Right cardiac atrium (tissue), 5 donors: Measurements from ENCODE around the gene GULP1. TPM values are rescaled to one million over a fixed set of nuclear protein-coding genes. Genes with fewer than 3 reads are reported as not detected.
A peak's percentile ranks its signal among the peaks of the same experiment; 100 is the strongest.
"Not testable (repeated sequence)": the region's sequence is repeated elsewhere in the genome, so short reads cannot be mapped to it uniquely, and the experiment has no call there.

Experiments used
- ATAC-seq, 2 donors: fragments of 200-7000 bp; cut with Tn5 transposase; one replicate each; pipeline versions ENCODE4 v1.8.0 to v1.9.1; 2020; ENCODE audit warnings: moderate library complexity in 2 of 2, mild to moderate bottlenecking in 1 of 2
- DNase-seq, 3 donors: peaks; one replicate each; pipeline ENCODE4 v3.0.0-alpha.2; 2020
- H3K27ac ChIP-seq: one replicate; pipeline ENCODE4 v1.5.1; 2013; ENCODE audit warnings: mild to moderate bottlenecking, low read length, control low read depth, moderate library complexity
- H3K27me3 ChIP-seq: one replicate; pipeline ENCODE4 v1.6.1; 2013; ENCODE audit not compliant: control insufficient read depth, insufficient read depth
- H3K4me1 ChIP-seq: one replicate; pipeline ENCODE4 v1.6.1; 2013; ENCODE audit warnings: low read length; ENCODE audit not compliant: control insufficient read depth, insufficient read depth
- H3K4me3 ChIP-seq: one replicate; pipeline ENCODE4 v1.5.1; 2013; ENCODE audit warnings: low read length, control low read depth
- H3K9me3 ChIP-seq: one replicate; pipeline ENCODE4 v1.6.1; 2013; ENCODE audit warnings: low read length; ENCODE audit not compliant: control insufficient read depth
- WGBS: extraction: QIAGEN DNeasy Blood & Tissue Kit; methylation state at CpG from one replicate; pipeline ENCODE4 v1.1.7; 2013; 5-methylcytosine and 5-hydroxymethylcytosine counted together
- intact Hi-C, 4 donors: fragments of 100-400 bp; cut with DNase I; formaldehyde crosslinking; loops; one replicate each; pipeline versions ENCODE4 v1.11.0 to v1.14.0; 2022 to 2023
- polyA plus RNA-seq: library from polyadenylated mRNA; stranded (reverse); fragments of 200-250 nt; gene quantifications from one replicate; pipeline ENCODE4 v1.2.3, GENCODE V29; 2013
- total RNA-seq, 4 donors: library from RNA; stranded (reverse); fragmentation: NEBNext Ultra II Directional; extraction: Animal tissue kit (Norgen Biotek cat#: 25700); gene quantifications; one replicate each; pipeline ENCODE4 v1.2.1, GENCODE V29; 2021
- donor health status: healthy with polysubstance abuse.
- donor health status: DM: no; HTN: yes; CAD: no.
- donor health status: DM: no; HTN: no; CAD: no.
- donor health status: DM: no; HTN: yes; CAD: no; lungs with severe emphysema.
- donor health status: DM: yes; HTN: yes; CAD: no.

GULP1 gene
- total and polyA plus RNA-seq, 5 donors = 3.5 to 14.4 (median 11.0) TPM

- Histone ChIP-seq H3K4me1 (no peaks in the 10 kb centered on the region), H3K9me3 (no peaks in the 10 kb centered on the region), H3K4me3 (no peak overlapping the region), H3K27ac (no peak overlapping the region), H3K27me3 (no peaks in the 10 kb centered on the region)
- ATAC-seq = no peak
- intact Hi-C loops = no loop called here
- WGBS = 93% methylated on average over 2 of the region's 2 CpGs
- no peak for DNase-seq
Observed at GRCh38 chr2:188274274-188274673, 17.4 kb upstream of the GULP1 start.

- H3K4me1 ChIP-seq = no peaks in the 10 kb centered on the region
- WGBS = 93% methylated on average over 10 of the region's 10 CpGs
- H3K27ac ChIP-seq = no peak overlapping the region
- H3K4me3 ChIP-seq = no peak overlapping the region
- ATAC-seq (no peak), DNase-seq (no peak)
- H3K27me3 ChIP-seq = no peaks in the 10 kb centered on the region
- H3K9me3 ChIP-seq = no peaks in the 10 kb centered on the region
- intact Hi-C loops = no loop called here
Observed at GRCh38 chr2:188276255-188276654, 15.4 kb upstream of the GULP1 start.

- intact Hi-C loops = no loop called here
Observed at GRCh38 chr2:188277786-188278185, 13.9 kb upstream of the GULP1 start.

GRCh38 chr2:188278388-188279092, 13.1 kb upstream of the GULP1 start:
- intact Hi-C loops = no loop called here
- ATAC-seq = no peak
- no peak overlapping the region for H3K4me3 ChIP-seq
- WGBS = 63% methylated on average over 11 of the region's 11 CpGs
- peak in 1 of 3 donors; percentile 11 for DNase-seq
- no peaks in the 10 kb centered on the region for H3K27me3 ChIP-seq
- no peaks in the 10 kb centered on the region for H3K9me3 ChIP-seq
- no peaks in the 10 kb centered on the region for H3K4me1 ChIP-seq
- H3K27ac ChIP-seq = no peak overlapping the region

More at GRCh38 chr2:188277786-188278185, 13.9 kb upstream of the GULP1 start:
- Histone ChIP-seq H3K27ac (no peak overlapping the region), H3K27me3 (no peaks in the 10 kb centered on the region), H3K9me3 (no peaks in the 10 kb centered on the region), H3K4me1 (no peaks in the 10 kb centered on the region), H3K4me3 (no peak overlapping the region)
- DNase-seq (no peak), ATAC-seq (no peak)
- WGBS = 85% methylated on average over 5 of the region's 5 CpGs

GRCh38 chr2:188279093-188279445, 12.6 kb upstream of the GULP1 start:
- Histone ChIP-seq H3K27me3 (no peaks in the 10 kb centered on the region), H3K9me3 (no peaks in the 10 kb centered on the region), H3K4me1 (no peaks in the 10 kb centered on the region), H3K27ac (no peak overlapping the region), H3K4me3 (no peak overlapping the region)
- intact Hi-C loops = no loop called here
- DNase-seq (no peak), ATAC-seq (no peak)
- 27% methylated on average over 2 of the region's 2 CpGs for WGBS

GRCh38 chr2:188280811-188281222, 10.9 kb upstream of the GULP1 start:
- DNase-seq (no peak), ATAC-seq (peak; percentile 47 to 95)
- WGBS = 26% methylated on average over 2 of the region's 2 CpGs
- Histone ChIP-seq H3K4me1 (no peaks in the 10 kb centered on the region), H3K4me3 (no peak overlapping the region), H3K27me3 (no peaks in the 10 kb centered on the region), H3K9me3 (no peaks in the 10 kb centered on the region), H3K27ac (no peak overlapping the region)
- intact Hi-C loops = no loop called here

- intact Hi-C loops = no loop called here
- ATAC-seq (no peak), DNase-seq (no peak)
- Histone ChIP-seq H3K27ac (no peak overlapping the region), H3K4me3 (no peak overlapping the region), H3K27me3 (no peaks in the 10 kb centered on the region), H3K4me1 (no peaks in the 10 kb centered on the region), H3K9me3 (no peaks in the 10 kb centered on the region)
Observed at GRCh38 chr2:188282907-188283306, 8.8 kb upstream of the GULP1 start.

GRCh38 chr2:188284251-188284650, 7.4 kb upstream of the GULP1 start:
- H3K4me3 ChIP-seq, intact Hi-C loops, ATAC-seq, H3K27me3 ChIP-seq, DNase-seq, H3K27ac ChIP-seq, H3K9me3 ChIP-seq, H3K4me1 ChIP-seq: not testable (repeated sequence)
- WGBS = 87% methylated on average over 3 of the region's 3 CpGs

GRCh38 chr2:188285049-188285448, 6.6 kb upstream of the GULP1 start:
- Histone ChIP-seq H3K4me1 (no peaks in the 10 kb centered on the region), H3K27me3 (no peaks in the 10 kb centered on the region), H3K9me3 (no peaks in the 10 kb centered on the region), H3K4me3 (no peak overlapping the region), H3K27ac (no peak overlapping the region)
- WGBS = 69% methylated on average over 5 of the region's 5 CpGs
- ATAC-seq (peak in 1 of 2 donors; percentile 83), DNase-seq (no peak)
- intact Hi-C loops = no loop called here

GRCh38 chr2:188285774-188286173, 5.9 kb upstream of the GULP1 start:
- Histone ChIP-seq H3K27me3 (no peaks in the 10 kb centered on the region), H3K27ac (no peak overlapping the region), H3K9me3 (no peaks in the 10 kb centered on the region), H3K4me1 (no peaks in the 10 kb centered on the region), H3K4me3 (no peak overlapping the region)
- WGBS = 72% methylated on average over 2 of the region's 2 CpGs
- intact Hi-C loops = no loop called here
- ATAC-seq = no peak
- no peak for DNase-seq

- WGBS = 4% methylated on average over 12 of the region's 12 CpGs
- Histone ChIP-seq H3K4me1 (no peaks in the 10 kb centered on the region), H3K27me3 (no peaks in the 10 kb centered on the region), H3K9me3 (no peaks in the 10 kb centered on the region), H3K27ac (peak overlapping the region; percentile 65), H3K4me3 (peak overlapping the region; percentile 62)
- peak; percentile 7 to 15 for ATAC-seq
- DNase-seq = peak in 2 of 3 donors; percentile 25 to 65
- intact Hi-C loops = no loop called here
Observed at GRCh38 chr2:188291142-188291616, 495 bp upstream of the GULP1 start.
